Heart right ventricle (tissue), 16 donors: ENCODE data around the gene TEDDM1. TPM values are rescaled to one million over a fixed set of nuclear protein-coding genes. Genes with fewer than 3 reads are reported as not detected.

Experiments used
- ATAC-seq, 8 donors: fragments of 200-7000 bp; cut with Tn5 transposase; one replicate each; pipeline ENCODE4 v1.9.1; 2020; ENCODE audit warnings: mild to moderate bottlenecking in 8 of 8, moderate library complexity in 8 of 8, moderate number of reproducible peaks in 1 of 8
- DNase-seq, 2 donors: peaks; one replicate each; pipeline ENCODE4 v3.0.0-alpha.2; 2020
- H3K27ac ChIP-seq, 10 donors: fragments of 200-600 bp; sonication (generic) in 2 of 10; one replicate each; pipeline versions ENCODE4 v1.5.0 to v1.8.0; 2020 to 2022; ENCODE audit warnings: mild to moderate bottlenecking in 3 of 10
- H3K27me3 ChIP-seq, 7 donors: fragments of 200-600 bp; one replicate each; pipeline ENCODE4 v1.8.0; 2021 to 2022; ENCODE audit warnings: mild to moderate bottlenecking in 2 of 7
- H3K36me3 ChIP-seq, 9 donors: fragments of 200-600 bp; sonication (generic) in 1 of 9; one replicate each; pipeline versions ENCODE4 v1.5.0 to v1.8.0; 2020 to 2022; ENCODE audit warnings: mild to moderate bottlenecking in 2 of 9
- H3K4me1 ChIP-seq, 9 donors: fragments of 200-600 bp; sonication (generic) in 1 of 9; one replicate each; pipeline versions ENCODE4 v1.5.0 to v1.8.0; 2020 to 2022; ENCODE audit warnings: mild to moderate bottlenecking in 4 of 9
- H3K4me3 ChIP-seq, 10 donors: fragments of 200-600 bp; sonication (generic) in 2 of 10; one replicate each; pipeline versions ENCODE4 v1.5.0 to v1.8.0; 2020 to 2022; ENCODE audit warnings: mild to moderate bottlenecking in 7 of 10, moderate library complexity in 2 of 10
- H3K9me3 ChIP-seq, 11 donors: fragments of 200-600 bp in 10 of 11; sonication (generic) in 2 of 11; one replicate each; pipeline versions ENCODE4 v1.5.0 to v1.8.0; 2013 to 2022; ENCODE audit warnings: mild to moderate bottlenecking in 2 of 11, control low read depth in 1 of 11, moderate library complexity in 1 of 11
- CTCF ChIP-seq, 9 donors: fragments of 200-600 bp; sonication (generic) in 2 of 9; IDR thresholded peaks; one replicate each; pipeline versions ENCODE4 v1.5.0 to v1.8.0; 2021 to 2022; ENCODE audit warnings: antibody characterized with exemption in 9 of 9, mild to moderate bottlenecking in 5 of 9, moderate library complexity in 1 of 9
- WGBS, 2 donors: extraction: QIAGEN DNeasy Blood & Tissue Kit; methylation state at CpG; one replicate each; pipeline ENCODE4 v1.1.7; 2013; ENCODE audit warnings: inconsistent platforms in 1 of 2; 5-methylcytosine and 5-hydroxymethylcytosine counted together
- intact Hi-C, 10 donors: fragments of 100-400 bp; cut with DNase I; formaldehyde crosslinking; loops; one replicate each; pipeline versions ENCODE4 v1.11.1 to v1.14.2; 2022
- polyA plus RNA-seq, 2 donors: library from polyadenylated mRNA; stranded (reverse); fragments of 200-250 nt; gene quantifications; one replicate each; pipeline ENCODE4 v1.2.3, GENCODE V29; 2013
- total RNA-seq, 10 donors: library from RNA; stranded (reverse); fragmentation: NEBNext Ultra II Directional in 3 of 10; extraction: Animal tissue kit (Norgen Biotek cat#: 25700) in 3 of 10; gene quantifications; one replicate each; pipeline versions ENCODE4 v1.2.1 to v1.2.4, GENCODE V29; 2021 to 2023
- donor health status: Arrhythmogenic right ventricular cardiomyopathy.
- donor health status: ischemic (EF 13 %, LVEDD 7.1; RV severe dilation, severe dysfunction).
- donor health status: healthy with polysubstance abuse.
- donor health status: DM: no; HTN: yes; CAD: no.
- donor health status: DM: no; HTN: no; CAD: no.
- donor health status: ischemic (EF 25% LVEDD 6.9; RV normal size, moderate dysfunction).
- donor health status: ischemic (EF 25% LVEDD 5.7; RV mildly dilated, moderate dysfunction).
- donor health status: healthy.
- donor health status: DM: yes; HTN: yes; CAD: no.
- donor health status: Ischemic cardiomyopathy.
- donor health status: ischemic (EF 35%, LVEDD 5.7; RV mildly dilated, moderate dysfunction).
- donor health status: nonischemic (EF 11% LVEDD 7.7; RV severe dilation, severe dysfunction).
- donor health status: DM: yes; HTN: yes; CAD: no.
- donor health status: PGD.
- donor health status: ischemic (EF 29% LVEDD 5.4; RV normal size, mild dysfunction).
- donor health status: nonischemic (EF 23%, LVEDD 6.1; RV moderate dilation, normal function).

The TEDDM1 gene
- total and polyA plus RNA-seq, 12 donors: not detected

- ATAC-seq (peak in 5 of 8 donors; percentile 18 to 46 (median 39)), DNase-seq (no peak)
- Histone ChIP-seq H3K9me3 (no peaks in the 10 kb centered on the region), H3K4me3 (no peak overlapping the region), H3K27ac (no peak overlapping the region), H3K36me3 (no peaks in the 10 kb centered on the region), H3K4me1 (peaks cover 0 to 12% (median 0%) of the 10 kb centered on the region in 9 donors), H3K27me3 (no peaks in the 10 kb centered on the region)
- intact Hi-C loops: no loop called here
- 63 to 71% methylated on average over 5 of the region's 5 CpGs for WGBS, 2 donors
- TF ChIP-seq CTCF (IDR thresholded peaks at IDR 0.05): no peak
These were observed 26.2 kb downstream of the TEDDM1 start for GRCh38 chr1:182374101-182374834.

DNA sequence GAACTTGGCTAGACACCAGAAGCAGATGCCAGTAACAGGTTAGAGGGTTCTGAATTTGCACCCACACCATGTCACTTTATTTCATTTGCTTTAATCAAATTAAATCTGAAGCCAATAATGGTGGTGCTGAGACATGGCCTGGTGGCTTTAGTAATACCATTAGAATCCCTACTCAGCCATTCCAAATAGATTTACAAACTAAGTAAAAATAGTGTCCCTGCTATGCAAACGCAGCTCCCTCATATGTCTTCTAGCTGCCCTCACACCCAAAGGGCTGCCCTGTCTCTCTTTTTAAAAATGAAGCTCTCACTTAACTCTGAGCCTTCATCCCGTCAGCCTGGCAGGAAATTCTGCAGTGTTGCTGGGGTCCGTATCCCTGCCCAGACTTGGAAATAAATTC, 29.9 kb downstream of the TEDDM1 start:
- no peak for TF ChIP-seq CTCF (IDR thresholded peaks at IDR 0.05)
- no peak for DNase-seq
- 62 to 63% methylated on average over 3 of the region's 3 CpGs for WGBS, 2 donors
- intact Hi-C loops: no loop called here
- H3K36me3 ChIP-seq: no peaks in the 10 kb centered on the region
- ATAC-seq: no peak
- no peak overlapping the region for H3K4me3 ChIP-seq
- H3K9me3 ChIP-seq: no peaks in the 10 kb centered on the region
- no peak overlapping the region for H3K27ac ChIP-seq
- no peaks in the 10 kb centered on the region for H3K27me3 ChIP-seq
- peaks cover 0 to 22% (median 3%) of the 10 kb centered on the region in 9 donors for H3K4me1 ChIP-seq

GRCh38 chr1:182368903-182369302, 31.6 kb downstream of the TEDDM1 start:
- Histone ChIP-seq H3K27me3 (no peaks in the 10 kb centered on the region), H3K36me3 (no peaks in the 10 kb centered on the region), H3K27ac (no peak overlapping the region), H3K4me1 (peaks cover 0 to 15% (median 3%) of the 10 kb centered on the region in 9 donors), H3K4me3 (no peak overlapping the region), H3K9me3 (no peaks in the 10 kb centered on the region)
- intact Hi-C loops: loop anchor here in 1 of 10 donors (10.0 kb wide), 1 partner anchor 114 kb away; no protein-coding TSS in a partner anchor
- ATAC-seq (no peak), DNase-seq (no peak)
- WGBS, 2 donors: 63 to 64% methylated on average over 4 of the region's 4 CpGs
- TF ChIP-seq CTCF (IDR thresholded peaks at IDR 0.05): no peak

GRCh38 chr1:182368358-182368757, 32.1 kb downstream of the TEDDM1 start:
- DNase-seq (no peak), ATAC-seq (no peak)
- intact Hi-C loops: loop anchor here in 1 of 10 donors (10.0 kb wide), 1 partner anchor 114 kb away; no protein-coding TSS in a partner anchor
- no peak for TF ChIP-seq CTCF (IDR thresholded peaks at IDR 0.05)
- H3K27ac ChIP-seq: no peak overlapping the region
- no peak overlapping the region for H3K4me3 ChIP-seq
- WGBS, 2 donors: 55 to 66% methylated on average over 4 of the region's 4 CpGs
- no peaks in the 10 kb centered on the region for H3K27me3 ChIP-seq
- peaks cover 0 to 16% (median 5%) of the 10 kb centered on the region in 9 donors for H3K4me1 ChIP-seq
- H3K36me3 ChIP-seq: no peaks in the 10 kb centered on the region
- H3K9me3 ChIP-seq: no peaks in the 10 kb centered on the region
